ENCODE measurements around the gene PNMA6F.
A peak's percentile ranks its signal among the peaks of the same experiment; 100 is the strongest.
"Not testable (repeated sequence)": the region's sequence is repeated elsewhere in the genome, so short reads cannot be mapped to it uniquely, and the experiment has no call there.

Gene PNMA6F

GRCh38 chrX:153336121-153336894, 14.7 kb upstream of the PNMA6F start:
- TF ChIP-seq CTCF (IDR thresholded peaks at IDR 0.05; ENCODE audit: borderline replicate concordance, insufficient read depth, low read depth, low read length): no peak
- no peak overlapping the region for H3K4me3 ChIP-seq (ENCODE audit: low read depth, low read length)

DNA sequence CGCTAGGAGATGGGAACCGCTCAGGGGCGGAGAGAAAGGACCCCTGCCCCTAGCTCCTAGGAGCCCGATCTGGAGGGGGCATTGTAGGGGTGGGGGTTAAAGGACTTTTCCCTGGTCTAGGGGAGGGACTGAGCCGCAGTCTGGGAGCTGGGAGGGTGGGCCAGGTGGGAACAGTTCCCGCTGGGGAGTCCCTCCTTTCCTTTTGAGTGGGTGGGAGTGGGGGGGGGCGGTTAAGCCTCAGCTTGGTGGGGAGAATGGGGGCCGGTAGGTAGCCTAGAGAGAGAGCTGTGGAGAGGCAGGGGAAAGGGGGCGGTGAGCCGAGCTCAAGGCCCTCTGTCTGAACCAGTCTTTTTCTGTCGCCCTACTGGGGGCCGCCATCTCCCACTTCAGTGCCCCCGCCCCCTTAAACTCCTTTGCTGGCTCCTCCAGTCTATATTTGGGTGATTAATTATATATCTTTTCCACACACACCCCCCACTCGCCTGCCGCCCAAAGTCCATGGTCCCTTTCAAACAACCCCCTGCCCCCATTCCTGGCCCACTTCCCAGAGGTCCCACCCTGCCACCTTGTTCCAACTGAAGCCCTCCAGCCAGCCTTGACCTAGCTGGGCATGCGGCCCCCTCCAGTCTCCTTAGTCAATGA, 13.2 kb upstream of the PNMA6F start:
- no peak for TF ChIP-seq CTCF (IDR thresholded peaks at IDR 0.05; ENCODE audit: borderline replicate concordance, insufficient read depth, low read depth, low read length)

DNA sequence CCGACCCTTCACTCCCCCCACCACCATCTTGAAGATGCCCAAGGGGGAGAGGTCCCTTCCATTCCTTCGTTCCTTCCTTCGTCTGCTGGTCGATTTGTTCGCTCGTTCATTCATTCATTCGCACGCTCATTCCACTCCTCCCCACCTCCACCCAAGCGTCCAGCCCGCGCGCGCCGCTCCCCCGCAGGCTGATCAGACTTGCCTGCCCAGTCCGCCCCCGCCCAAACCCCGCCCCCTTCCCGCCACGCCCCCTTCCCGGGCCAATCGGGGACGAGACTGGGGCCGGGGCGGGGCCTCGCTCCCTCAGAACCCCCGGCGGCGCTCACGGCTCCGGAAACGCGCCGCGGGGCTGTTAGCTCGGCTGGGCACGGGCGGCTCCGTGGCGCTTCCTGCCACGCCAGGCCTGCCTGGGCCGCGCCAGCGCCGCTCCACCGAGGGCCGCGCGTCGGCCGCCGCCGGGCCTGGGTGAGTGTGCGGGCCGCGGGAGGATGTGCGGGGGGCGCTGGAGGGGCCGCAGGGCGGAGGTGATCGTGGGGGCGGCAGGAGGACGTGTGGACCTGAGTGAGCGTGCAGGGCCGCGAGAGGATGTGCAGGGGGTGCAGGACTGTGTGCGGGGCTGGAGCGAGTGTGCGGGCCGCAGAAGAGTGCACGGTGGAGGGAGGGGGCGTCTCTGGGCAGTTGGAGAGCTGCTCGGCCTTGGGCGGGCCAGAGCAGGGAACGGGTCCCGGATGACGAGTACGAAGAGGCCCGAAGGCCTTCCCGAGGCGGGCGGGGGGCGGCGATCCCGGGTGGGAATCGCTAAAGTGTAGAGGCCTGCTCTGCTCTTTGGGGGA, 12.5 kb upstream of the PNMA6F start, which contains the start of gene ZNF275:
Gene ZNF275 (plus strand): TSS at position 333 of the 833 bp plus-strand sequence. CDS start 2,527 bp downstream, outside the sequence.
- no peak for TF ChIP-seq CTCF (IDR thresholded peaks at IDR 0.05; ENCODE audit: borderline replicate concordance, insufficient read depth, low read depth, low read length)
- H3K4me3 ChIP-seq (ENCODE audit: low read depth, low read length): peak within 1 kb of the TSS; percentile 78

More for the DNA sequence above, 13.2 kb upstream of the PNMA6F start:
- peak overlapping the region; percentile 78 for H3K4me3 ChIP-seq (ENCODE audit: low read depth, low read length)

- H3K4me3 ChIP-seq (ENCODE audit: low read depth, low read length): no peak overlapping the region
- no peak for TF ChIP-seq CTCF (IDR thresholded peaks at IDR 0.05; ENCODE audit: borderline replicate concordance, insufficient read depth, low read depth, low read length)
These were observed 11.7 kb upstream of the PNMA6F start for GRCh38 chrX:153333266-153333665.

GRCh38 chrX:153327561-153327960, 6.0 kb upstream of the PNMA6F start:
- H3K4me3 ChIP-seq (ENCODE audit: low read depth, low read length): no peak overlapping the region
- TF ChIP-seq CTCF (IDR thresholded peaks at IDR 0.05; ENCODE audit: borderline replicate concordance, insufficient read depth, low read depth, low read length): no peak

DNA sequence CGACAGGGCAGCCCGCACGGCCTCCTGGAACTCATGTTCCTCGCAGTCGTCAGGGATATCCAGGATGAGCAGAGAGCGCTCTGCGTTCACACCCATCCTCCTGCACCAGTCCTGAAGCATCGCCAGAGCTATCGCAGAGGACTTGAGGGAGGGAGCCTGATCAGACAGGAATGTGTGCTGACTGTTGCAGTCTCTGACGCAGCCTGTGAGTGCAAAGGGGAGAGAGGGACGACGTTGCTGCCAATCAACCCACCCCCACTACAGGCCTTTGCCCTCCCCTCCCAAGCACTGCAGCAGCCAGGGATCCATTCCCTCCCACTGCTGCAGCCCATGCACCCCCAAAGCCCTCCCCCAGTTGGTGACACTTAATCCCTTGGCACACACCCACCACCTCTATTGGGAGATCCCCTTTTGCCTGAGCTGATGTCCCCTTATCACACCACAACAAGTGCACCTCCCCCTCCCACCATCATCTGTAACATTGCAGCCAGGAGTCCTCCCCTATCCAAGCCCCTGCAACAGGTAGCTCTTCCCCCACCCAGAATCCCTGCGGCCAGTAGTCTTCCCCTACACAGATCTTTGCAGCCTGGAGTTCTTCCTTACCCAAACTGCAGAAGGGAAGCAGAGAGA, 897 bp downstream of the PNMA6F start:
- no peak overlapping the region for H3K4me3 ChIP-seq (ENCODE audit: low read depth, low read length)

DNA sequence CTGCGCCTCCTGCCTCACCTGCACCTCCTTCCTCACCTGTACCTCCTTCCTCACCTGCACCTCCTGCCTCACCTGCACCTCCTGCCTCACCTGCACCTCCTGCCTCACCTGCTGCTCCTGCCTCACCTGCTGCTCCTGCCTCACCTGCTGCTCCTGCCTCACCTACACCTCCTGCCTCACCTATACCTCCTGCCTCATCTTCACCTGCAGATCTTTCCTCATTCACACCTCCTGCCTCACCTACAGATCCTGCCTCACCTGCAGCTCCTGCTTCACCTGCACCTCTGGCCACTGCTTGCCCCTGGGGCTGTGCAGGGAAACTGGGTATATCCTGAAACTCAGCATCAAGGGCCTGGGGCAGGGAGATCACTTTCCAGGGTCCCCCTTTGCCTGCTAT, 1.5 kb downstream of the PNMA6F start:
- H3K4me3 ChIP-seq (ENCODE audit: low read depth, low read length): not testable (repeated sequence)

More for the DNA sequence above, 897 bp downstream of the PNMA6F start:
- no peak for TF ChIP-seq CTCF (IDR thresholded peaks at IDR 0.05; ENCODE audit: borderline replicate concordance, insufficient read depth, low read depth, low read length)
